Prostate gland (tissue), 2 donors: ENCODE results near the gene FNDC3B.

ENCODE experiments used
- POLR2A ChIP-seq: fragments of 450-650 bp; IDR thresholded peaks from one replicate; pipeline ENCODE4 v1.6.1; 2016; ENCODE audit warnings: antibody characterized with exemption, mild to moderate bottlenecking
- POLR2AphosphoS5 ChIP-seq: sonication (generic); formaldehyde crosslinking; IDR thresholded peaks from one replicate; pipeline ENCODE4 v1.6.1; 2017; ENCODE audit warnings: antibody characterized with exemption
- TF ChIP-seq, protein P1 (sequence below), 4 experiments: fragments of 200-600 bp in 2 of 4; fragments of 450-650 bp in 2 of 4; sonication (generic) in 2 of 4; IDR thresholded peaks; 1 replicate in 3 of 4; 2 replicates in 1 of 4; pipeline ENCODE4 v1.5.1; 2016 to 2019; ENCODE audit warnings: antibody characterized with exemption in 4 of 4, mild to moderate bottlenecking in 2 of 4, moderate library complexity in 2 of 4

DNA sequence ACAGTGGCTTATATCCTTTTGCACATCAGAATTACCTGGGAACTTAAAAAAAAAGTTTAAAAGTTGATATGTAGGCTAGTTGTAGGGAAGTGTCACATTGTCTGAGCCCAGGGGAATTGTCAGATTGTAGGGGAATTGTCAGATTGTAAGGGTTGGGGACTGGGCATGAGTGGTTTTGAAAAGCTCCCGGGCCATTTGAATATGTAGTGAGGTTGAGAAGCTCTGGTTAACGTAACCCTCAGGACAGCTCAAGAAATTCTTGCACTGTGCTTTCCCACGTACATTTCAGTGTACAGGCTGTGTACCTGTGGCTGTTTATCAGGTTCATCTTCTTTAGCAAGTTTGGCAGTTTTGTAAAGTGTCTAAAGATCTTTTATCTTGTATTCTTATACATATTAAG, 107.0 kb downstream of the FNDC3B start:
- TF ChIP-seq POLR2AphosphoS5 (no peak), POLR2A (no peak)
- TF ChIP-seq, protein P1, sequence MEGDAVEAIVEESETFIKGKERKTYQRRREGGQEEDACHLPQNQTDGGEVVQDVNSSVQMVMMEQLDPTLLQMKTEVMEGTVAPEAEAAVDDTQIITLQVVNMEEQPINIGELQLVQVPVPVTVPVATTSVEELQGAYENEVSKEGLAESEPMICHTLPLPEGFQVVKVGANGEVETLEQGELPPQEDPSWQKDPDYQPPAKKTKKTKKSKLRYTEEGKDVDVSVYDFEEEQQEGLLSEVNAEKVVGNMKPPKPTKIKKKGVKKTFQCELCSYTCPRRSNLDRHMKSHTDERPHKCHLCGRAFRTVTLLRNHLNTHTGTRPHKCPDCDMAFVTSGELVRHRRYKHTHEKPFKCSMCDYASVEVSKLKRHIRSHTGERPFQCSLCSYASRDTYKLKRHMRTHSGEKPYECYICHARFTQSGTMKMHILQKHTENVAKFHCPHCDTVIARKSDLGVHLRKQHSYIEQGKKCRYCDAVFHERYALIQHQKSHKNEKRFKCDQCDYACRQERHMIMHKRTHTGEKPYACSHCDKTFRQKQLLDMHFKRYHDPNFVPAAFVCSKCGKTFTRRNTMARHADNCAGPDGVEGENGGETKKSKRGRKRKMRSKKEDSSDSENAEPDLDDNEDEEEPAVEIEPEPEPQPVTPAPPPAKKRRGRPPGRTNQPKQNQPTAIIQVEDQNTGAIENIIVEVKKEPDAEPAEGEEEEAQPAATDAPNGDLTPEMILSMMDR (IDR thresholded peaks at IDR 0.05): no peak
